DND-41 (cell line): ENCODE data around the gene DEAF1.

Experiments
- ATAC-seq: fragments of 200-7000 bp; cut with Tn5 transposase; 3 replicates; pipeline ENCODE4 v1.9.1; 2021; ENCODE audit warnings: low read depth; ENCODE audit not compliant: insufficient read depth
- DNase-seq: peaks from one replicate; pipeline ENCODE4 v3.0.0-alpha.2; 2020
- H2AFZ ChIP-seq: 2 replicates; pipeline ENCODE4 v1.6.0; 2012; ENCODE audit warnings: low read depth, low read length
- H3K27ac ChIP-seq: 2 replicates; pipeline ENCODE4 v1.5.1; 2012; ENCODE audit warnings: low read length, inconsistent platforms
- H3K27me3 ChIP-seq: fragments of 200-600 bp; sonication (generic); 2 replicates; pipeline ENCODE4 v1.6.0; 2012; ENCODE audit warnings: low read length, mild to moderate bottlenecking, inconsistent platforms; ENCODE audit not compliant: insufficient read depth, poor library complexity
- H3K36me3 ChIP-seq: 2 replicates; pipeline ENCODE4 v1.5.1; 2012; ENCODE audit warnings: low read length, inconsistent platforms; ENCODE audit not compliant: insufficient read depth
- H3K4me1 ChIP-seq: 2 replicates; pipeline ENCODE4 v1.5.1; 2012; ENCODE audit warnings: mild to moderate bottlenecking, low read length; ENCODE audit not compliant: insufficient read depth
- H3K4me2 ChIP-seq: 2 replicates; pipeline ENCODE4 v1.6.0; 2012; ENCODE audit warnings: mild to moderate bottlenecking, moderate library complexity, low read length, inconsistent platforms; ENCODE audit not compliant: insufficient read depth
- H3K4me3 ChIP-seq, 2 experiments: fragments of 200-600 bp in 1 of 2; shearing (Covaris generic) in 1 of 2; 2 replicates each; pipeline ENCODE4 v1.5.1; 2012 to 2016; ENCODE audit warnings: inconsistent platforms in 2 of 2, low read length in 2 of 2, mild to moderate bottlenecking in 2 of 2, low read depth in 1 of 2, moderate library complexity in 1 of 2
- H3K79me2 ChIP-seq: 2 replicates; pipeline ENCODE4 v1.6.0; 2012; ENCODE audit warnings: low read length, inconsistent platforms; ENCODE audit not compliant: insufficient read depth
- H3K9ac ChIP-seq: 2 replicates; pipeline ENCODE4 v1.6.0; 2012; ENCODE audit warnings: low read depth, mild to moderate bottlenecking, inconsistent platforms, low read length, moderate library complexity
- H3K9me3 ChIP-seq: 2 replicates; pipeline ENCODE4 v1.5.1; 2012; ENCODE audit warnings: low read length, moderate library complexity, mild to moderate bottlenecking, inconsistent platforms; ENCODE audit not compliant: insufficient read depth, severe bottlenecking
- H4K20me1 ChIP-seq: 2 replicates; pipeline ENCODE4 v1.6.0; 2012; ENCODE audit warnings: low read length; ENCODE audit not compliant: insufficient read depth
- CTCF ChIP-seq: IDR thresholded peaks from 2 replicates; pipeline ENCODE4 v1.5.1; 2012; ENCODE audit warnings: borderline replicate concordance, low read length, moderate library complexity, mild to moderate bottlenecking; ENCODE audit not compliant: poor library complexity, severe bottlenecking; ENCODE audit errors: extremely low read depth
- EZH2 ChIP-seq: IDR thresholded peaks from 3 replicates; pipeline ENCODE4 v1.6.1; 2012; ENCODE audit warnings: borderline replicate concordance, low read depth, mild to moderate bottlenecking, moderate library complexity, low read length, inconsistent platforms; ENCODE audit not compliant: severe bottlenecking

The DEAF1 gene

GRCh38 chr11:637593-638521 lies 57.2 kb downstream of the DEAF1 start:
- Histone ChIP-seq H3K36me3 (peaks cover 31% of the 10 kb centered on the region), H3K4me1 (no peaks in the 10 kb centered on the region), H3K79me2 (no peaks in the 10 kb centered on the region), H3K9ac (no peak overlapping the region), H3K4me3 (no peak overlapping the region), H3K4me2 (no peak overlapping the region), H4K20me1 (peaks cover 15% of the 10 kb centered on the region), H3K27ac (no peak overlapping the region), H3K27me3 (no peaks in the 10 kb centered on the region), H2AFZ (no peak overlapping the region), H3K9me3 (no peaks in the 10 kb centered on the region)
- ATAC-seq (no peak; the same call in 2 of the 3 replicates), DNase-seq (no peak)
- no peak for TF ChIP-seq EZH2
- TF ChIP-seq CTCF, result no peak

DNA sequence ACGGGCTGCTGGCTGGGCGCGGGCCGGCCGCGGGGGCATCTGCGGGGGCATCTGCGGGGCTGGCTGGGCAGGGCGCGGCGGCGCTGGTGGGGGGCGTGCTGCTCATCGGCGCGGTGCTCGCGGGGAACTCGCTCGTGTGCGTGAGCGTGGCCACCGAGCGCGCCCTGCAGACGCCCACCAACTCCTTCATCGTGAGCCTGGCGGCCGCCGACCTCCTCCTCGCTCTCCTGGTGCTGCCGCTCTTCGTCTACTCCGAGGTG lies 57.8 kb downstream of the DEAF1 start:
- H3K9ac ChIP-seq, result no peak overlapping the region
- H3K79me2 ChIP-seq, result no peaks in the 10 kb centered on the region
- no peak overlapping the region for H2AFZ ChIP-seq
- H3K4me3 ChIP-seq, result no peak overlapping the region
- TF ChIP-seq CTCF (no peak), EZH2 (no peak)
- no peaks in the 10 kb centered on the region for H3K27me3 ChIP-seq
- no peak for DNase-seq
- peaks cover 26% of the 10 kb centered on the region for H3K36me3 ChIP-seq
- no peak overlapping the region for H3K4me2 ChIP-seq
- H3K9me3 ChIP-seq, result no peaks in the 10 kb centered on the region
- ATAC-seq, result no peak
- peaks cover 10% of the 10 kb centered on the region for H4K20me1 ChIP-seq
- H3K4me1 ChIP-seq, result no peaks in the 10 kb centered on the region
- H3K27ac ChIP-seq, result no peak overlapping the region

DNA sequence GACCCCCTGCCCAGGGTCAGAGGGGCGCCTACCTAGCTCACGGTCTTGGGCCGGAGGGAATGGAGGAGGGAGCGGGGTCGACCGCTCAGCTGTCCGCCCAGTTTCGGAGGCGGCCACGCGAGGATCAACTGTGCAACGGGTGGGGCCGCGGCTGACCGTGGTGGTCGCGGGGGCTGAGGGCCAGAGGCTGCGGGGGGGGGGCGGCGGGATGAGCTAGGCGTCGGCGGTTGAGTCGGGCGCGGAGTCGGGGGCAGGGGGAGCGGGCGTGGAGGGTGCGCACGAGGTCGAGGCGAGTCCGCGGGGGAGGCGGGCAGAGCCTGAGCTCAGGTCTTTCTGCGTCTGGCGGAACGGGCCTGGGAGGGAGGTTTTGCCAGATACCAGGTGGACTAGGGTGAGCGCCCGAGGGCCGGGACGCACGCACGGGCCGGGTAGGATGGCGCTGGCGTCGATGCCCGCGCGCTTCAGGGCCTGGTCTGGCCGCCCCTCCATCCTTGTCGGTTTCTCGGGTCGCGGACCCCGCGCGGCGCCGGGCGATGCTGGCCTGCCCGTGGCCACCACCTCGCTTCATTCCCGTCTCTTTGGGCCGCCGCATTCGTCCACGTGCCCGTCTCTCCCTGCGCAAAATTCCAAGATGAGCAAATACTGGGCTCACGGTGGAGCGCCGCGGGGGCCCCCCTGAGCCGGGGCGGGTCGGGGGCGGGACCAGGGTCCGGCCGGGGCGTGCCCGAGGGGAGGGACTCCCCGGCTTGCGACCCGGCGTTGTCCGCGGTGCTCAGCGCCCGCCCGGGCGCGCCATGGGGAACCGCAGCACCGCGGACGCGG lies 58.3 kb downstream of the DEAF1 start, which contains the start of gene DRD4:
Gene DRD4 (plus strand): TSS at position 759 of the 822 bp plus-strand sequence. CDS start 36 bp downstream, at position 795.
- no peak within 1 kb of the TSS for H3K4me2 ChIP-seq
- no peaks in the 10 kb centered on the region for H3K9me3 ChIP-seq
- TF ChIP-seq EZH2 (no peak), CTCF (no peak)
- no peaks in the 10 kb centered on the region for H3K79me2 ChIP-seq
- ATAC-seq (no peak), DNase-seq (no peak)
- no peak within 1 kb of the TSS for H2AFZ ChIP-seq
- H3K27ac ChIP-seq, result no peak within 1 kb of the TSS
- H3K4me1 ChIP-seq, result no peaks in the 10 kb centered on the region
- peaks cover 6% of the 10 kb centered on the region; the same call in 1 of the 2 replicates for H4K20me1 ChIP-seq
- H3K27me3 ChIP-seq, result no peaks in the 10 kb centered on the region
- H3K4me3 ChIP-seq, result no peak within 1 kb of the TSS
- H3K36me3 ChIP-seq, result peaks cover 21% of the 10 kb centered on the region
- H3K9ac ChIP-seq, result no peak within 1 kb of the TSS
